Spinal cord (tissue), 10 donors: Measurements from ENCODE around the gene BMP7. TPM values are rescaled to one million over a fixed set of nuclear protein-coding genes. Genes with fewer than 3 reads are reported as not detected.

Source experiments
- DNase-seq, 6 donors: peaks; one replicate each; pipeline versions ENCODE4 v3.0.0 to v3.0.0-alpha.2; 2013 to 2015; ENCODE audit warnings: low spot score in 6 of 6, low read depth in 4 of 6
- H3K27ac ChIP-seq: one replicate; pipeline ENCODE4 v1.5.1; 2013; ENCODE audit warnings: low read depth, low read length, control low read depth
- H3K27me3 ChIP-seq: one replicate; pipeline ENCODE4 v1.6.1; 2013; ENCODE audit warnings: low read length; ENCODE audit not compliant: control insufficient read depth, insufficient read depth
- H3K36me3 ChIP-seq: one replicate; pipeline ENCODE4 v1.6.1; 2013; ENCODE audit warnings: low read length; ENCODE audit not compliant: control insufficient read depth, insufficient read depth
- H3K4me1 ChIP-seq: one replicate; pipeline ENCODE4 v1.6.1; 2013; ENCODE audit warnings: low read length; ENCODE audit not compliant: control insufficient read depth, insufficient read depth
- H3K4me3 ChIP-seq: one replicate; pipeline ENCODE4 v1.5.1; 2013; ENCODE audit warnings: low read depth, low read length, control low read depth
- H3K9me3 ChIP-seq: one replicate; pipeline ENCODE4 v1.6.1; 2013; ENCODE audit warnings: low read length; ENCODE audit not compliant: control insufficient read depth, insufficient read depth
- WGBS: methylation state at CpG from one replicate; pipeline ENCODE4 v1.1.5; 2013; ENCODE audit warnings: missing lambda C conversion rate; ENCODE audit not compliant: insufficient coverage; 5-methylcytosine and 5-hydroxymethylcytosine counted together
- polyA plus RNA-seq, 2 donors: library from polyadenylated mRNA; unstranded; fragments of 120-200 nt; gene quantifications; one replicate each; pipeline ENCODE4 v1.2.1, GENCODE V29; 2013; ENCODE audit not compliant: insufficient read length in 2 of 2
- total RNA-seq, 2 donors: library from RNA; depleted of rRNA in 1 of 2; stranded (reverse); fragments of 120-200 nt in 1 of 2; fragments of >200 nt in 1 of 2; gene quantifications; one replicate each; pipeline versions ENCODE4 v1.2.3 to v1.2.4, GENCODE V29; 2013 to 2014
- donor health status: healthy.

BMP7 gene
- total and polyA plus RNA-seq, 4 donors = 25.4 to 67.9 (median 54.7) TPM

- peaks cover 46% of the 10 kb centered on the region for H3K27me3 ChIP-seq
- whole genome bisulfite sequencing = 30% methylated on average over 5 of the region's 10 CpGs
- peak in 2 of 6 donors; percentile 35 to 50 for DNase-seq
- peaks cover 3% of the 10 kb centered on the region for H3K36me3 ChIP-seq
- H3K27ac ChIP-seq = peak overlapping the region; percentile 91
- peak overlapping the region; percentile 83 for H3K4me3 ChIP-seq
- no peaks in the 10 kb centered on the region for H3K9me3 ChIP-seq
- H3K4me1 ChIP-seq = peaks cover 81% of the 10 kb centered on the region
These were observed 4.1 kb downstream of the BMP7 start for GRCh38 chr20:57262301-57262700.

- Histone ChIP-seq H3K27me3 (peaks cover 39% of the 10 kb centered on the region), H3K36me3 (peaks cover 3% of the 10 kb centered on the region), H3K4me1 (peaks cover 78% of the 10 kb centered on the region), H3K27ac (peak overlapping the region; percentile 91), H3K9me3 (no peaks in the 10 kb centered on the region), H3K4me3 (peak overlapping the region; percentile 83)
- DNase-seq = peak in 1 of 6 donors; percentile 69
- 43% methylated on average over 8 of the region's 13 CpGs for WGBS
These were observed 4.8 kb downstream of the BMP7 start for GRCh38 chr20:57261457-57262251.

- Histone ChIP-seq H3K36me3 (peaks cover 3% of the 10 kb centered on the region), H3K27me3 (peaks cover 35% of the 10 kb centered on the region), H3K4me3 (peak overlapping the region; percentile 83), H3K4me1 (peaks cover 79% of the 10 kb centered on the region), H3K9me3 (no peaks in the 10 kb centered on the region), H3K27ac (peak overlapping the region; percentile 91)
- WGBS = 13% methylated on average over 14 of the region's 14 CpGs
- DNase-seq = peak in 2 of 6 donors; percentile 64 to 65
These were observed 5.5 kb downstream of the BMP7 start for GRCh38 chr20:57260934-57261333.

- Histone ChIP-seq H3K27ac (peak overlapping the region; percentile 91), H3K9me3 (no peaks in the 10 kb centered on the region), H3K4me3 (peak overlapping the region; percentile 13), H3K4me1 (peaks cover 76% of the 10 kb centered on the region), H3K36me3 (peaks cover 3% of the 10 kb centered on the region), H3K27me3 (peaks cover 29% of the 10 kb centered on the region)
- WGBS = 22% methylated on average over 7 of the region's 23 CpGs
- DNase-seq = peak in 2 of 6 donors; percentile 77 to 78
These were observed 6.2 kb downstream of the BMP7 start for GRCh38 chr20:57259938-57260921.

- WGBS = 14% methylated on average over 18 of the region's 21 CpGs
- peaks cover 70% of the 10 kb centered on the region for H3K4me1 ChIP-seq
These were observed 7.1 kb downstream of the BMP7 start for GRCh38 chr20:57259121-57259937.

GRCh38 chr20:57257701-57258453, 8.6 kb downstream of the BMP7 start:
- H3K36me3 ChIP-seq = no peaks in the 10 kb centered on the region
- H3K4me1 ChIP-seq = peaks cover 59% of the 10 kb centered on the region
- H3K4me3 ChIP-seq = no peak overlapping the region
- H3K27ac ChIP-seq = peak overlapping the region; percentile 91
- 20% methylated on average over 8 of the region's 9 CpGs for WGBS
- H3K27me3 ChIP-seq = peaks cover 16% of the 10 kb centered on the region
- H3K9me3 ChIP-seq = no peaks in the 10 kb centered on the region
- DNase-seq = peak in 2 of 6 donors; percentile 76 to 78

More at GRCh38 chr20:57259121-57259937, 7.1 kb downstream of the BMP7 start:
- H3K27ac ChIP-seq = peak overlapping the region; percentile 91
- peaks cover 2% of the 10 kb centered on the region for H3K36me3 ChIP-seq
- H3K4me3 ChIP-seq = peak overlapping the region; percentile 13
- peaks cover 23% of the 10 kb centered on the region for H3K27me3 ChIP-seq
- no peaks in the 10 kb centered on the region for H3K9me3 ChIP-seq
- DNase-seq = peak in 3 of 6 donors; percentile 78 to 95 (median 94)

- Histone ChIP-seq H3K4me1 (peaks cover 54% of the 10 kb centered on the region), H3K9me3 (no peaks in the 10 kb centered on the region), H3K27me3 (peaks cover 12% of the 10 kb centered on the region), H3K27ac (peak overlapping the region; percentile 29), H3K4me3 (no peak overlapping the region), H3K36me3 (no peaks in the 10 kb centered on the region)
- no peak for DNase-seq
- WGBS = 57% methylated on average over 5 of the region's 6 CpGs
These were observed 9.5 kb downstream of the BMP7 start for GRCh38 chr20:57256908-57257307.

- DNase-seq = no peak
- 76% methylated on average over 3 of the region's 3 CpGs for WGBS
- H3K27ac ChIP-seq = no peak overlapping the region
- H3K4me1 ChIP-seq = peaks cover 51% of the 10 kb centered on the region
- H3K4me3 ChIP-seq = no peak overlapping the region
- H3K36me3 ChIP-seq = no peaks in the 10 kb centered on the region
- H3K27me3 ChIP-seq = peaks cover 11% of the 10 kb centered on the region
- H3K9me3 ChIP-seq = no peaks in the 10 kb centered on the region
These were observed 10.2 kb downstream of the BMP7 start for GRCh38 chr20:57256205-57256604.
